NCI-H128 (cell line): ENCODE results near the gene FAM98C.
"Not testable (repeated sequence)": the region's sequence is repeated elsewhere in the genome, so short reads cannot be mapped to it uniquely, and the experiment has no call there.

ENCODE experiments used
- DNase-seq: peaks from one replicate; lab custom pipeline; 2025; ENCODE audit not compliant: unreplicated experiment; lab: John Stamatoyannopoulos, UW

FAM98C gene

GRCh38 chr19:38395381-38396114 is 7.3 kb upstream of the FAM98C start:
- no peak for DNase-seq

- no peak for DNase-seq
Observed at GRCh38 chr19:38399081-38399480, 3.8 kb upstream of the FAM98C start.

- no peak for DNase-seq
Observed at GRCh38 chr19:38399537-38399936, 3.4 kb upstream of the FAM98C start.

GRCh38 chr19:38400361-38400760 is 2.5 kb upstream of the FAM98C start:
- no peak for DNase-seq

GRCh38 chr19:38401148-38401547 is 1.7 kb upstream of the FAM98C start:
- no peak for DNase-seq

- DNase-seq: no peak
Observed at GRCh38 chr19:38402623-38402966, 298 bp upstream of the FAM98C start.

- no peak for DNase-seq
Observed at GRCh38 chr19:38404858-38405257, 2.0 kb downstream of the FAM98C start.

GRCh38 chr19:38405276-38405675 is 2.4 kb downstream of the FAM98C start:
- no peak for DNase-seq

GRCh38 chr19:38409631-38410133 is 6.8 kb downstream of the FAM98C start:
- no peak for DNase-seq

GRCh38 chr19:38410407-38410806 is 7.5 kb downstream of the FAM98C start:
- DNase-seq: not testable (repeated sequence)

- no peak for DNase-seq
Observed at GRCh38 chr19:38411041-38411712, 8.3 kb downstream of the FAM98C start.

GRCh38 chr19:38411898-38412297 is 9.0 kb downstream of the FAM98C start:
- DNase-seq: not testable (repeated sequence)

GRCh38 chr19:38412491-38412890 is 9.6 kb downstream of the FAM98C start:
- DNase-seq: no peak

- no peak for DNase-seq
Observed at GRCh38 chr19:38412961-38413360, 10.1 kb downstream of the FAM98C start.

GRCh38 chr19:38413416-38413815 is 10.5 kb downstream of the FAM98C start:
- DNase-seq: no peak

- DNase-seq: no peak
Observed at GRCh38 chr19:38417146-38417543, 14.3 kb downstream of the FAM98C start.

GRCh38 chr19:38417544-38418506 is 14.9 kb downstream of the FAM98C start:
- no peak for DNase-seq

- DNase-seq: no peak
Observed at GRCh38 chr19:38420935-38421334, 18.0 kb downstream of the FAM98C start.

- no peak for DNase-seq
Observed at GRCh38 chr19:38421856-38422255, 19.0 kb downstream of the FAM98C start.

- no peak for DNase-seq
Observed at GRCh38 chr19:38422438-38422837, 19.5 kb downstream of the FAM98C start.

GRCh38 chr19:38424272-38424671 is 21.4 kb downstream of the FAM98C start:
- no peak for DNase-seq
